Ascending aorta (tissue), 2 donors: ENCODE data around the gene PTGES. TPM values are rescaled to one million over a fixed set of nuclear protein-coding genes. Genes with fewer than 3 reads are reported as not detected.

Experiments
- DNase-seq, 2 donors: peaks; one replicate each; pipeline ENCODE4 v3.0.0-alpha.2; 2019; ENCODE audit warnings: low spot score in 2 of 2
- H3K27ac ChIP-seq, 2 donors: fragments of 200-600 bp; sonication (generic); one replicate each; pipeline ENCODE4 v1.5.1; 2016 to 2017; ENCODE audit warnings: mild to moderate bottlenecking in 1 of 2
- H3K27me3 ChIP-seq: fragments of 200-600 bp; sonication (generic); one replicate; pipeline ENCODE4 v1.5.1; 2017
- H3K36me3 ChIP-seq, 2 donors: fragments of 200-600 bp; sonication (generic); one replicate each; pipeline ENCODE4 v1.5.1; 2016
- H3K4me1 ChIP-seq, 2 donors: fragments of 200-600 bp; sonication (generic); one replicate each; pipeline ENCODE4 v1.5.1; 2016 to 2017; ENCODE audit warnings: mild to moderate bottlenecking in 1 of 2
- H3K4me3 ChIP-seq, 2 donors: fragments of 200-600 bp; sonication (generic); one replicate each; pipeline ENCODE4 v1.5.1; 2016 to 2017; ENCODE audit warnings: mild to moderate bottlenecking in 1 of 2
- H3K9me3 ChIP-seq, 2 donors: fragments of 200-600 bp; sonication (generic); one replicate each; pipeline ENCODE4 v1.5.1; 2016
- intact Hi-C: fragments of 100-400 bp; cut with DNase I; formaldehyde crosslinking; loops from one replicate; pipeline ENCODE4 v1.15.1; 2023
- total RNA-seq: library from RNA; depleted of rRNA; stranded (reverse); fragments of >200 nt; gene quantifications from one replicate; pipeline ENCODE4 v1.1.0, GENCODE V29; 2016
- TF ChIP-seq, protein P1 (sequence below), 3 experiments: fragments of 200-600 bp in 2 of 3; fragments of 450-650 bp in 1 of 3; sonication (generic) in 2 of 3; IDR thresholded peaks; one replicate each; pipeline ENCODE4 v1.5.1; 2016 to 2019; ENCODE audit warnings: antibody characterized with exemption in 3 of 3, mild to moderate bottlenecking in 1 of 3, moderate library complexity in 1 of 3

Gene PTGES
- total RNA-seq, 1 donor from 2014 or later = 8.9 TPM

DNA sequence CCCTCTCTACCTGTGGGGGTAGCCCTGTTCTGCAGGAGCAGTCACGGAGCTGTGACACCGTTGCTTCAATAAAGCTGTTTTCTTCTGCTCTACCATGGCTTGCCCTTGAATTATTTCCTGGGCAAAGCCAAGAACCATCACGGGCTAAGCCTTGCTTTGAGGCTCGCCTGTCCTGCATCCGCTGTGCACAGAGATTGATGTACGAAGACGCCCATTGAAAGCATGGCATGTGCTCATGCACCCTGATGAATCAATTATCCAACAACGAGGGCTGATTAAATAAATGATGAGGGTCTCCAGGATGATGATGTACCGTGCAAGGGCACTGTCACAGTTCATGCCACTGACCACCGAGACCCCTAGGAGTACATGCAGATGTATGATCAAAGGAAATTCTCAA lies 20.7 kb downstream of the PTGES start:
- Histone ChIP-seq H3K27me3 (no peaks in the 10 kb centered on the region), H3K36me3 (no peaks in the 10 kb centered on the region), H3K4me1 (peaks cover 0 to 2% of the 10 kb centered on the region in 2 donors), H3K27ac (no peak overlapping the region), H3K4me3 (no peak overlapping the region), H3K9me3 (no peaks in the 10 kb centered on the region)
- TF ChIP-seq, protein P1, sequence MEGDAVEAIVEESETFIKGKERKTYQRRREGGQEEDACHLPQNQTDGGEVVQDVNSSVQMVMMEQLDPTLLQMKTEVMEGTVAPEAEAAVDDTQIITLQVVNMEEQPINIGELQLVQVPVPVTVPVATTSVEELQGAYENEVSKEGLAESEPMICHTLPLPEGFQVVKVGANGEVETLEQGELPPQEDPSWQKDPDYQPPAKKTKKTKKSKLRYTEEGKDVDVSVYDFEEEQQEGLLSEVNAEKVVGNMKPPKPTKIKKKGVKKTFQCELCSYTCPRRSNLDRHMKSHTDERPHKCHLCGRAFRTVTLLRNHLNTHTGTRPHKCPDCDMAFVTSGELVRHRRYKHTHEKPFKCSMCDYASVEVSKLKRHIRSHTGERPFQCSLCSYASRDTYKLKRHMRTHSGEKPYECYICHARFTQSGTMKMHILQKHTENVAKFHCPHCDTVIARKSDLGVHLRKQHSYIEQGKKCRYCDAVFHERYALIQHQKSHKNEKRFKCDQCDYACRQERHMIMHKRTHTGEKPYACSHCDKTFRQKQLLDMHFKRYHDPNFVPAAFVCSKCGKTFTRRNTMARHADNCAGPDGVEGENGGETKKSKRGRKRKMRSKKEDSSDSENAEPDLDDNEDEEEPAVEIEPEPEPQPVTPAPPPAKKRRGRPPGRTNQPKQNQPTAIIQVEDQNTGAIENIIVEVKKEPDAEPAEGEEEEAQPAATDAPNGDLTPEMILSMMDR (IDR thresholded peaks at IDR 0.05) = no peak
- intact Hi-C loops = no loop called here
- no peak for DNase-seq

DNA sequence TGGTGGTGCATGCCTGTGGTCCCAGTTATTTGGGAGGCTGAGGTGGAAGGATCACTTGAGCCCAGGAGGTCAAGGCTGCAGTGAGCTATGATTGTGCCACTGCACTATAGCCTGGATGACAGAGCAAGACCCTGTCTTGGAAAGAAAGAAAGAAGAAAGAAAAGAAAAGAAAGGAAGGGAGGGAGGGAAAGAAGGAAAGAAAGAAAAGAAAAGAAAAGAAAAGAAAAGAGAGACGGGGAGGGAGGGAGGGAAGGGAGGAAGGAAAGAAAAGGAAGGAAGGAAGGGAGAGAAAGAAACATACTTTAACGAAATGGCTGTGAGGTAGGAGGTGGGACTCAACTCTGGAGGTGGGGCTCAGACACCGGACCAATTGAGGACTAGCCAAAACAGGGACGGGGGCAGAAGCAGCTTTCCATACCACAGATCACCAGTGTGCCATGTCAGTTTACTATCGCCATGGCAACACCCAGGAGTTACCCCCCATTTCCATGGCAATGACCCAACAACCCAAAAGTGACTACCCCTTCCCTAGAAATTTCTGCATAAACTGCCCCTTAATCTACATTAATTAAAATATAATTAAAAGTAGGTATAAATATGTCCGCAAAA lies 21.3 kb downstream of the PTGES start:
- Histone ChIP-seq H3K36me3 (no peaks in the 10 kb centered on the region), H3K4me3 (no peak overlapping the region), H3K27ac (no peak overlapping the region), H3K9me3 (no peaks in the 10 kb centered on the region), H3K4me1 (peaks cover 0 to 7% of the 10 kb centered on the region in 2 donors), H3K27me3 (no peaks in the 10 kb centered on the region)
- TF ChIP-seq, protein P1 (IDR thresholded peaks at IDR 0.05) = no peak
- no peak for DNase-seq
- intact Hi-C loops = no loop called here

GRCh38 chr9:129728744-129729143 lies 24.1 kb downstream of the PTGES start:
- Histone ChIP-seq H3K4me1 (peaks cover 15 to 26% of the 10 kb centered on the region in 2 donors), H3K9me3 (no peaks in the 10 kb centered on the region), H3K4me3 (no peak overlapping the region), H3K27ac (no peak overlapping the region), H3K36me3 (no peaks in the 10 kb centered on the region), H3K27me3 (no peaks in the 10 kb centered on the region)
- intact Hi-C loops = no loop called here
- TF ChIP-seq, protein P1 (IDR thresholded peaks at IDR 0.05) = no peak
- no peak for DNase-seq

DNA sequence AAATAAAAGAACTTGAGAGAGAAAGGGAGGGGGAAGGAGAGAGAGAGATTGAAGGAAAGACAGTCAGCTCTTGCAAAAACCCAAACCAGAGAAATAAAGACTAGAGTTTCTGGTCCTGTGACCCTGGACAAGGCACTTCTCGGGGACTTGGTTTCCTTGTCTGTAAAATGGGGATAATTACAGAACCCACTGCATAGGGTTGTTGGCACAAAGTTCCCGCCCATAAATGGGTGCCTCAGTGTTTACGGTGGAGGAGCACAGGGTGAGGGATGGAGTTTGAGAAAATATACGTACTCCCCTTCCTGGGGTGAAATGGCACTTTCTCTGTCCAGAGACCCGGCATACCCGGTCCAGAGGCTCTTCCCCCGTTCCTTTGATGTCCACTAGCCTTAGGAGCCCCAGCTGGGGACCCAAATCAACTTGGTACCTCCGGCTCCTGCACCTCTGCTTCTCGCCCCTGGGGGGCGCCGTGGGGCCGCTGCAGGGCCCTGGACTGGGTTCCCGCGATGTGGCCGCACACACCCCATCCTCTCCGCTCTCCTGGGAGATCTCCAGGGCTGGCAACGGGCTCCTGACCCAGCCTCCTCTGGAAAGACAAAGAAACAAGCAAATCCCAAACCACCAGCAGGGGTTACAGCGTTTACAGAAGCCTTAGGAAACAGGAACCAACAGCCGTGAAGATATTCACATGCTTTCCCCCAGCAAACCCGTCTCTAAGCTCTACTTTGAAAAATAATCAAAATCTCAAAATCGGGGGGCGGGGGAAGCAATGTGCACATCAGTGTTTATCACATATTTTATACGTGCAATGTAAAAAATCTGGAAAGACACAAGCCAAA lies 26.3 kb downstream of the PTGES start:
- Histone ChIP-seq H3K36me3 (peaks cover 0 to 11% of the 10 kb centered on the region in 2 donors), H3K27ac (peak overlapping the region; percentile 73 to 95), H3K4me3 (peak overlapping the region in 1 of 2 donors; percentile 27), H3K4me1 (peaks cover 15 to 26% of the 10 kb centered on the region in 2 donors), H3K27me3 (no peaks in the 10 kb centered on the region), H3K9me3 (no peaks in the 10 kb centered on the region)
- TF ChIP-seq, protein P1 (IDR thresholded peaks at IDR 0.05) = peak; percentile 93 to 97 (median 96)
- intact Hi-C loops = loop anchor here (1.0 kb wide), 1 partner anchor 84 kb away; the partner anchor contains the start of gene ASB6
- peak in 1 of 2 donors; percentile 88 for DNase-seq

DNA sequence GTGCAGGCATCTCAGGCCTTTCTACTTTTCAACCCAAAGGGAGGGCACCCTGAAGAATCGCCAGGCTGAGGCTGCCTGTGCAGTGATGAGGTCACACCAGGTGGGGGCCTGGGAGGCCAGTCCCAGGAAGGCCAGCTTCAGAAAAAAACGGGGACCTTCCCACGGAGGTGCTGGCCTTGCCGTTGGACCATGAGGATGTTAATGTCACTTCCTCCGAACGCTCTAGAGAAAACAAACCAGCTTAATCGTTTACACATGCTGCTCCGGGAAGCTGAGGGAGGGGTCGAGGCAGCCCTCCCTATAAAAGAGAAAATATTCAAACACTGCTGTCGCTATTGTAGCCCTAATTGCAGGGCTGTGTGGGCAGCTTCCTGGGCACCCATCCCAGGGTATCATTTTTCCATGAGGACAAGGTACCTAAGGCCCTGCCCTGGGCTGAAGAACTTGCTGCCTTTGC lies 27.0 kb downstream of the PTGES start:
- Histone ChIP-seq H3K9me3 (no peaks in the 10 kb centered on the region), H3K36me3 (peaks cover 0 to 13% of the 10 kb centered on the region in 2 donors), H3K4me1 (peaks cover 15 to 26% of the 10 kb centered on the region in 2 donors), H3K27me3 (no peaks in the 10 kb centered on the region), H3K27ac (peak overlapping the region; percentile 73 to 95), H3K4me3 (peak overlapping the region in 1 of 2 donors; percentile 27)
- peak in 1 of 2 donors; percentile 76 for DNase-seq
- TF ChIP-seq, protein P1 (IDR thresholded peaks at IDR 0.05) = no peak
- intact Hi-C loops = loop anchor here (1.0 to 2.0 kb wide), 2 partner anchors 59 to 84 kb away; partner anchors contain the start of gene ASB6
